ENCODE results near the gene UNG. TPM values are rescaled to one million over a fixed set of nuclear protein-coding genes. Genes with fewer than 3 reads are reported as not detected.

The UNG gene
- total and polyA plus RNA-seq, 2 of the 8 experiments (the other 6 are each of a cell fraction or from before 2014, with no cell fraction given), result 71.6 to 163 TPM

DNA sequence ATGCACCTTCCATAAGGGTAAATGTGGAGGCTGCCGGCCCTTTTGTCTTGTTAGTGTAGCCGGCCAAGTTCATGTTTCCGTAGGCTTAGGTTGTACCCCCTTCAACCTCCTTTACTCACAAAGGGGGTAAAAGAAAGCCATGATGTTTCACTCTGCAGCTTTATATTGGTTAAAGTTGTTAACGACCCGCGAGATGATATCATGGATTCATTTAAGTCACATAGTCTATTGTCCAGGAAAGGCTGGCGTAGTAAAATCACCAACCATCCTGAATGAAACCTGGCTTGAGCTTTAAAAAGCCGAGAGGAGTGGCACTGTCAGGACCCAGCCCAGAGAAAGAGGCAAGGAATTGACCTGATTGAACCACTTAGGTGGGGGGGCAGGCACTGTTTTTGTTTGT, 1.3 kb downstream of the UNG start:
- Histone ChIP-seq H3K27ac (ENCODE audit: low read depth, low read length) (peak overlapping the region; percentile 28; the same call in 1 of the 2 replicates), H3K9me3 (ENCODE audit: insufficient read depth in 2 of 2, low read depth in 1 of 2, low read length in 1 of 2) (no peaks in the 10 kb centered on the region), H3K27me3 (replicated peaks in 1 of 4; ENCODE audit: control insufficient read depth in 3 of 4, extremely low read depth in 1 of 4, insufficient read depth in 3 of 4, low read length in 3 of 4) (no peaks in the 10 kb centered on the region), H3K23me2 (ENCODE audit: low read depth, low read length) (peaks cover 6% of the 10 kb centered on the region), H3K36me3 (ENCODE audit: control insufficient read depth in 2 of 4, insufficient read depth in 4 of 4, low read length in 3 of 4) (peaks cover 24 to 46% (median 38%) of the 10 kb centered on the region in 4 experiments), H2BK5ac (ENCODE audit: low read depth, low read length) (no peak overlapping the region), H3K9ac (replicated peaks in 1 of 4; ENCODE audit: extremely low read depth in 1 of 4, low read depth in 3 of 4, low read length in 3 of 4) (peak overlapping the region; percentile 74 to 81 (median 80)), H3K79me2 (ENCODE audit: control insufficient read depth in 1 of 2, insufficient read depth in 2 of 2, low read length in 2 of 2) (peaks cover 0 to 25% of the 10 kb centered on the region in 2 experiments; a peak in 2 of 4 replicates), H3K4ac (replicated peaks; ENCODE audit: insufficient read length, low read depth, low read length) (no peak overlapping the region), H3K4me3 (ENCODE audit: extremely low read depth in 1 of 4, insufficient read depth in 2 of 4, low read depth in 3 of 4, low read length in 4 of 4) (peak overlapping the region; percentile 39 to 89 (median 76)), H3K4me1 (replicated peaks in 1 of 4; ENCODE audit: control insufficient read depth in 3 of 4, insufficient read depth in 4 of 4, low read length in 3 of 4) (peaks cover 0 to under 1% (median 0%) of the 10 kb centered on the region in 4 experiments; a peak in 2 of 7 replicates), H4K20me1 (replicated peaks in 1 of 2; ENCODE audit: control insufficient read depth in 1 of 2, insufficient read depth in 2 of 2, low read length in 2 of 2) (peaks cover 0 to 5% of the 10 kb centered on the region in 2 experiments), H2BK20ac (ENCODE audit: low read length) (no peak overlapping the region), H3K23ac (ENCODE audit: insufficient read length) (no peak overlapping the region), H4K5ac (ENCODE audit: insufficient read length, low read depth, low read length) (no peak overlapping the region), H2AK5ac (ENCODE audit: low read depth, low read length) (no peak overlapping the region), H4K8ac (ENCODE audit: extremely low read depth, insufficient read depth, low read length) (no peak overlapping the region), H3K14ac (ENCODE audit: insufficient read length) (no peak overlapping the region), H3K79me1 (ENCODE audit: low read depth, low read length) (no peaks in the 10 kb centered on the region), H2BK120ac (replicated peaks; ENCODE audit: low read depth, low read length) (no peak overlapping the region), H3K56ac (replicated peaks; ENCODE audit: insufficient read length, low read depth, low read length) (peak overlapping the region; percentile 60), H2BK12ac (ENCODE audit: low read depth, low read length) (no peak overlapping the region), H3K18ac (ENCODE audit: extremely low read depth, low read length) (no peak overlapping the region), H3K4me2 (ENCODE audit: insufficient read depth in 1 of 2, low read depth in 2 of 2, low read length in 2 of 2) (peak overlapping the region; percentile 55 to 72), H2BK15ac (ENCODE audit: low read length) (no peak overlapping the region), H2AFZ (ENCODE audit: low read length) (no peak overlapping the region), H4K91ac (replicated peaks; ENCODE audit: insufficient read length, low read length) (no peak overlapping the region)
- CTCF ChIA-PET (ENCODE audit: partially characterized antibody), result interaction anchor here (0.5 to 1.5 kb wide), 4 partner anchors 10 to 21 kb away, joined by 3 to 6 read pairs (median 4); no protein-coding TSS in a partner anchor
- TF ChIP-seq ASH2L (IDR thresholded peaks at IDR 0.05; ENCODE audit: low read length) (no peak), CTBP2 (IDR thresholded peaks at IDR 0.05; ENCODE audit: borderline replicate concordance, insufficient read depth, insufficient read length, low read length) (no peak), BACH1 (IDR thresholded peaks at IDR 0.05; ENCODE audit: low read length) (no peak), TCF12 (IDR thresholded peaks at IDR 0.05; ENCODE audit: low read depth, low read length) (no peak)
- 41% methylated on average over 8 of the region's 8 CpGs; no CpG with 5 or more reads in 1 of the 2 experiments for WGBS, 2 experiments (ENCODE audit: extremely low coverage in 1 of 2, insufficient coverage in 1 of 2, insufficient read length in 1 of 2, insufficient replicate concordance in 2 of 2, low coverage in 1 of 2, low lambda C conversion rate in 2 of 2, missing lambda C conversion rate in 1 of 2)
- POLR2A ChIA-PET (ENCODE audit: partially characterized antibody), result interaction anchor here (1.0 to 2.4 kb wide), 6 partner anchors 10 to 117 kb away, joined by 3 to 34 read pairs (median 4); partner anchors contain the start of gene ACACB
- DNase-seq (ENCODE audit: low read depth in 1 of 2, low spot score in 2 of 2) (no peak), FAIRE-seq (no peak)
